Sigmoid colon (tissue), 4 donors: ENCODE data around the gene NFKB1.

Source experiments
- EP300 ChIP-seq, 4 donors: sonication (generic); formaldehyde crosslinking; IDR thresholded peaks; one replicate each; pipeline ENCODE4 v1.6.1; 2017; ENCODE audit warnings: antibody characterized with exemption in 4 of 4
- POLR2A ChIP-seq, 2 donors: fragments of 450-650 bp; IDR thresholded peaks; one replicate each; pipeline ENCODE4 v1.6.1; 2016; ENCODE audit warnings: antibody characterized with exemption in 2 of 2, mild to moderate bottlenecking in 2 of 2, moderate library complexity in 2 of 2
- POLR2AphosphoS5 ChIP-seq, 4 donors: sonication (generic); formaldehyde crosslinking; IDR thresholded peaks; one replicate each; pipeline ENCODE4 v1.6.1; 2017; ENCODE audit warnings: antibody characterized with exemption in 4 of 4
- TF ChIP-seq, protein P1 (sequence below), 4 experiments: fragments of 450-650 bp in 3 of 4; fragments of 200-600 bp in 1 of 4; IDR thresholded peaks; one replicate each; pipeline ENCODE4 v1.5.1; 2016 to 2019; ENCODE audit warnings: antibody characterized with exemption in 4 of 4, mild to moderate bottlenecking in 3 of 4, moderate library complexity in 2 of 4

DNA sequence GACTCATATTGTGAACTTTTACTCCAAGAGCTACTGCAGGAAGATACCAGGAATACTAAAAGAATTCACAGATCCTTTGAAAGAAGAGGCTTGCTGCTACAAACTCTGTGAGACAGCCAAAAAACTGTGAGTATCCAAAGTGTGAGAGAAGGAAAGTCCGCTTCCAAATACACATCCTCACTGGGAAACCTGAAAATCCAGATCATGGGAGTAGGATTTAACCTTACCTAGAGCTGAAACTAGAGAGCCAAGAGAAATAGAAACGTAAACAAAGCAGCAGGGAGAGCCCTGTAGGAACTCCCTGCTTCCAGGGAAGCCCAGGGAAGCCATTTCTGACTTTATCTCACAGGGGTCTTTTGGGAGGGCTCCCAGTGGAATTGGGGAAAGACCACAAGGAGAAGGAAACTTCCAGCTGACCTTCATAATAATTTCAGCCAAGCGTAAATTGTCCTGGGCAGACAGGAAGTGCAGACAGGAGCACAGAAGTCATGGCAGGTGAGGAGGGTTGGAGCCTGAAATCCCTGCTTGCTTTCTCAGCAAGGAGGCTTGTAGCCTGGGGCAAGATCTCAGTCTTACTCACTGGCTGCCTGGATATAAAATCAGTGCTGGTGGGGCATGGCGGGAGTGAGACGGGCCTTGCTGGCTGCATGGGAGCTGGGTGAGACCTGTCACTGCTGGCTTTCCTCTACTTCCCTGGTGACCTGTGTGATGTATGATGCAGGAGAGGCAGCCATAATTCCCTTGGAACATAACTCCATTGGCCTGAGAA, 26.2 kb upstream of the NFKB1 start:
- TF ChIP-seq POLR2AphosphoS5 (IDR thresholded peaks at IDR 0.05): no peak
- TF ChIP-seq, protein P1, sequence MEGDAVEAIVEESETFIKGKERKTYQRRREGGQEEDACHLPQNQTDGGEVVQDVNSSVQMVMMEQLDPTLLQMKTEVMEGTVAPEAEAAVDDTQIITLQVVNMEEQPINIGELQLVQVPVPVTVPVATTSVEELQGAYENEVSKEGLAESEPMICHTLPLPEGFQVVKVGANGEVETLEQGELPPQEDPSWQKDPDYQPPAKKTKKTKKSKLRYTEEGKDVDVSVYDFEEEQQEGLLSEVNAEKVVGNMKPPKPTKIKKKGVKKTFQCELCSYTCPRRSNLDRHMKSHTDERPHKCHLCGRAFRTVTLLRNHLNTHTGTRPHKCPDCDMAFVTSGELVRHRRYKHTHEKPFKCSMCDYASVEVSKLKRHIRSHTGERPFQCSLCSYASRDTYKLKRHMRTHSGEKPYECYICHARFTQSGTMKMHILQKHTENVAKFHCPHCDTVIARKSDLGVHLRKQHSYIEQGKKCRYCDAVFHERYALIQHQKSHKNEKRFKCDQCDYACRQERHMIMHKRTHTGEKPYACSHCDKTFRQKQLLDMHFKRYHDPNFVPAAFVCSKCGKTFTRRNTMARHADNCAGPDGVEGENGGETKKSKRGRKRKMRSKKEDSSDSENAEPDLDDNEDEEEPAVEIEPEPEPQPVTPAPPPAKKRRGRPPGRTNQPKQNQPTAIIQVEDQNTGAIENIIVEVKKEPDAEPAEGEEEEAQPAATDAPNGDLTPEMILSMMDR (IDR thresholded peaks at IDR 0.05): no peak
- TF ChIP-seq POLR2A (IDR thresholded peaks at IDR 0.05): no peak
- no peak for TF ChIP-seq EP300 (IDR thresholded peaks at IDR 0.05)
